Measurements from ENCODE around the gene CFAP157.

The CFAP157 gene

GRCh38 chr9:127693697-127694096 is 13.1 kb upstream of the CFAP157 start:
- DNase-seq, result no peak

DNA sequence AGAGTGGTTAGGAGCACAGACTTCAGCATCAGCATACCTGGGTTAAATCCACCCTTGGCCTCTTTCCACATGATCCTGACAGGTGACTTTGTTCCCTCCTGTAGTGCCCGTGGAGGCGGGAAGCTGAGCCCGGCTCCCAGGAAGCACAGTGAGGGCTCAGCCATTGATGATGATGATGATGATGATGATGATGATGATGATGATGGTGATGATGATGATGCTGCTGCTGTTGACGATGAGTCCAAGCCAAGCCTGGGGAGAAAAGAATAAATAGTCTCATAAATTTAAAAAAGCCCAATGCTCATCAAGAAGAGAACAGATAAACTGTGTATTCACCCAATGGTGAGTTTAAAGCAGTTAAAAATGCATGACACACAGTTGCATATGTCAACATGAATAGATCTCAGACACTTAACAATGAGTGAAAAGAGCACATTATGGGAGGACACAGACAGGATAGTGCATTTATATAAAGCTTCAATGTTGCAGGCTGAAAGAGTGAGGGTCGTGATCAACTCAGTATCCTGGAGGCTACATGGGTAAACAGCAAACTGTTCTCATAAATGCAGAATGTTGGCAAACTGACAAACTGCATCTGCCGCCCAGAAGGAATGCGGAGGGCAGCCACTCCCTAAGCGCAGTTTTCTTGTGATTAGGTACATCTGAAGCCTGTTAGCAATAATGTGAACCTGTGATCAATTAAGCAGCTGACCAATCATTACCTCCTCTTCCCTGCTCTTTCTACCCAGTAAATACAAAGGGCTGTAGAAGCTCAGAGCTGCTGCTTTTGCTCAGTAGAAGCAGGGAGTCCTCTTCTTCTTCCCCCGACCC is 11.7 kb upstream of the CFAP157 start:
- no peak for DNase-seq

GRCh38 chr9:127697575-127697974 is 9.2 kb upstream of the CFAP157 start:
- DNase-seq, result no peak

DNA sequence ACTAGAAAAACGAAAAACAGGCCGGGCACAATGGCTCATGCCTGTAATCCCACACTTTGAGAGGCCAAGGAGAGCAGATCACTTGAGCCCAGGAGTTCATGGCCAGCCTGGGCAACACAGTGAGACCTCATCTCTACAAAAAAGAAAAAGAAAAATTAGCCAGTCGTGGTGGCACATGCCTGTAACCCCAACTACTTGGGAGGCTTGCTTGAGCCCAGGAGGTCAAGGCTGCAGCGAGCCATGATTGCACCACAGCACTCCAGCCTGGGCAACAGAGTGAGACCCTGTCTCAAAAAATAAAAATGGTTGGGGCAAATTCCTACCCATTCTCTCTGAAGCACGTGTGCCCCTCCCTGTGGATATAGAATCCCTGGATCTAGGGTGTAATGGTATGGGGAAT is 8.4 kb upstream of the CFAP157 start:
- DNase-seq, result no peak

- peak; percentile 85 to 89 for DNase-seq
These were observed 7.7 kb upstream of the CFAP157 start for GRCh38 chr9:127698985-127699670.

DNA sequence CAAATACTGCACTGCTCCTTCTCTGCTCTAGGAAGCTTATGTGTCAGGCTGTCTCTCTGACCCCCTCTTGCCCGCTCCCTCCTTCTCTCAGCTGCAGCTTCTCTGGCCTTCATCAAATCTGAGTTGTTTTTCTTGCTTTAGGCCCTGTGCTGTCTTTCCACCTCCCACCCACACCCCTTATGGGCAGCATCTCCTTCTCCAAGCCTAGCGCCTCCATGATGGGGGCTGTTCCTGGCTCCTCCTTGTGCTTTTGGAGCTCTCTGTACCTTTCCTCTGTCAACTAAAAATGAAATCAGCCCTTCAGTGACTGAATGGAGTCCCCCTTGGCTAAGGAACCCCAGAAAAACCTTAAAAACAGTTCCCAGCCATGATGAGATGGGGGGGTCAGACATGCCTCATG is 6.6 kb upstream of the CFAP157 start:
- no peak for DNase-seq

GRCh38 chr9:127700594-127701255 is 6.1 kb upstream of the CFAP157 start:
- no peak for DNase-seq

GRCh38 chr9:127703289-127703946 is 3.4 kb upstream of the CFAP157 start:
- DNase-seq, result no peak

GRCh38 chr9:127705577-127706379 is 1.0 kb upstream of the CFAP157 start:
- no peak for DNase-seq

DNA sequence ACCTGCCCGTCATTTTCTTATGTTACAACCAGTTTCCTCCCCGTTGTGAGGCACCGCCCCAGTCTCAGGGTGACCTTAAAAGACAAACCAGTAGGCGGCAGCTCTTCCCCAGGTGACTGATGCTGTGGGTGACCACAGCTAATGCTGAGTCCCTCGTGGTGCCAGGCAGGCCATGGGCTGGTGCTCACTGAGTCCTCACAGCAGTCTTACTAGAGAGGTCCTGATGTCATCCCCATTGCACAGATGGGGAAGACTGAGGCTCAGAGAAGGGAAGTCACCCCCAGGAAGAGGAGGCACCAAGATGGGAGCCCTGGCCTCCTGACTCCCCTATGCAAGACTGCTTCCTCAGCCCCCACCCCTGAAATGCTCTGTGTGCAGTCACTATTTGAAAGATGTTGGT is 978 bp downstream of the CFAP157 start:
- peak; percentile 27 to 29 for DNase-seq

- DNase-seq, result no peak
These were observed 2.3 kb downstream of the CFAP157 start for GRCh38 chr9:127708952-127709587.

GRCh38 chr9:127710204-127710783 is 3.5 kb downstream of the CFAP157 start:
- DNase-seq, result no peak

GRCh38 chr9:127711226-127711701 is 4.5 kb downstream of the CFAP157 start:
- DNase-seq, result no peak

DNA sequence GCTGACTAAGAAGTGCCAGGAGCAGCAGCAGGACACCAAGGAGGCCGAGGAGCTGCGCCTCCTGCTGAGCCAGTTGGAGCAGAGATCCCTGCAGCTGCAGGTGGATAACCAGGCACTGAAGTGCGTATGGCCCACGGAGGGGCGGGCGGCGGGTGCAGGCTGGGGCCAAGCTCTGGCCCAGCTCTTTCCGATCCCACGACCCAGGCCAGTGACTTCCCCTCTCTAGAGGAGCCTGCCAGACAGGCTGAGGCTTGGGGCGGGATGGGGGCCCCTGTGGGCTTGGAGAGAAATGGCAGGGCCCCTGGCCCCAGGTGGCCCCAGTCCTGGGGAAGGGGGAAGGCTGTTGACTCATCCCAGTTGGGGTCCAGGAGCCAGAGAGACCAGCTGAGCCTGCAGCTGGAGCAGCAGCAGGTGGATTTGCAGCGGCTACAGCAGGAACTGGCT is 5.1 kb downstream of the CFAP157 start:
- DNase-seq, result no peak

DNA sequence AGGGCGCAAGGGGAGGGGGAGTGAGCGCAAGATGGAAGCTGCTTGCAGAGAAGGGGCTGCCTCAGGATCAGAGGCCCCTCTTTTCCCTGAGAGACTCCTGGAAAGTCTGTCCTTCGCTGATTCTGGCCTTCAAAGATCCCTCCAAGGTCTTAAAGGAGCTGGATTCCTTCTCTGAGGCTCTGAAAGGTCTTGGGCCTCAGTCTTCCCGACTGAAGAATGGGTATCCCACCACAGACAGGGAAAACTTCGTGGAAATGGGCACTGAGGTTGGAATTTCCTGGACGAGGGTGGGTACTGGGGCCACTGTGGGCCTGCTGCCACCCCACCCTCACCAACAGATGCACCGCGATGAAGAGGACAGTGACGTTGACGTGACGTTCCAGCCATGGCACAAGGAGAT is 5.6 kb downstream of the CFAP157 start:
- no peak for DNase-seq

DNA sequence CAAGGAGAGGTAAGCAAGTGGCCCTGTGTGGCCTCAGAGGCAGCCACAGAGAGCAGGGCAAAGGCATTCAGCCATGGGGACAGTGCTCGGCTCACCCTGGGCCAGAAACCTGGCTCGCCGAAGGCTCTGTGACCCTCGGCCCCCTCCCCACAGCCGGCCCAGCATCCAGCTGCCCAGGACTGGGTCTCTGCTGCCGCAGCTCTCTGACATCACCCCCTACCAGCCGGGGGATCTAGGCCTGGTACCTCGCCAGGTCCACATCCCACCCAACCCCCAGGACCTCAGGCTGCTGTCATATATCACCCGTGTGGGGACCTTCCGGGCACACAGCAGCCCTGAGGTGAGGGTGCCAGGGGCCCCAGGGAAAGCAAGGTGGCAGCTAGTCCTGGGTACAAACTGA is 6.1 kb downstream of the CFAP157 start:
- no peak for DNase-seq

- DNase-seq, result no peak
These were observed 7.4 kb downstream of the CFAP157 start for GRCh38 chr9:127714020-127714750.

DNA sequence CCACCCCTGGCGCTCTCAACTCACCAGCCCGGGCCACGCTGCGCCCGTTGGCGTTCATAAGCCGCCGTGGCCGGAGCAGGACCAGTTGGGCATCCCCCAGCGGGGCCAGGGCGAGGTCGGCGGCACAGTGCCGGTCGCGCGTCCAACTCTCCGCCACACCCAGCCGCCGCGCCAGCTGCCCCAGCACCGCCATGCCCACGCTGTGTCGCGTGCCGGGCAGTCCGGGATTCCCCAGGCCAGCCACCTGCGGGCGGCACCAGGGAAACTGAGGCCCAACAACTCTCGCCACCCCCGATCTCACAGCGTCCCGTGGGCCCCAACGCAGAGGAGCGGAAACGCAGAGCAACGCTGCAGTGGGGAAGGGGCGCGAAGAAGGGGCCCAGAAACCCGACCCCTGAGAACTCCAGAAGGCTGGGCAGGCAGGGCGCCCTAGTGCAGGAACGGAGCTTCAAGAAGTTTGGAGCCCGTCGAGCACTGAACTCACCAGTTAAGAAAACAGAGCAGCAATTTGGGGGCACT is 8.2 kb downstream of the CFAP157 start:
- DNase-seq, result no peak

- peak; percentile 99 for DNase-seq
These were observed 8.9 kb downstream of the CFAP157 start, which contains the start of the genes PTRH1 and TTC16 for GRCh38 chr9:127715470-127716337. Gene PTRH1, minus strand, starts transcription at chr9:127715663. Its CDS starts 24 bp downstream, at chr9:127715639. Gene TTC16, plus strand, starts transcription at chr9:127716079. Its CDS starts 67 bp downstream, at chr9:127716146.
